ENCODE results near the gene PFAS.

Gene PFAS

GRCh38 chr17:8220783-8221662, 28.1 kb upstream of the PFAS start:
- Histone ChIP-seq H3K4me3 (ENCODE audit: low read depth, low read length, poor library complexity, severe bottlenecking) (peak overlapping the region; percentile 85), H3K4me1 (ENCODE audit: insufficient read depth, low read length, severe bottlenecking) (peaks cover 8% of the 10 kb centered on the region), H3K4me2 (ENCODE audit: low read length) (peak overlapping the region; percentile 81), H3K27me3 (ENCODE audit: insufficient read depth, low read length) (no peaks in the 10 kb centered on the region), H3K36me3 (ENCODE audit: insufficient read depth, low read length) (no peaks in the 10 kb centered on the region), H3K9me2 (ENCODE audit: low read depth, low read length) (no peaks in the 10 kb centered on the region), H4K20me1 (ENCODE audit: insufficient read depth, low read length) (no peaks in the 10 kb centered on the region), H3F3A (ENCODE audit: insufficient read depth, low read length) (no peaks in the 10 kb centered on the region; the same call in 1 of the 2 replicates), H3K79me2 (ENCODE audit: insufficient read depth, low read length) (no peaks in the 10 kb centered on the region), H3K9ac (ENCODE audit: low read length) (peak overlapping the region; percentile 97), H3K27ac (ENCODE audit: low read depth, low read length, poor library complexity, severe bottlenecking) (peak overlapping the region; percentile 97), H3K9me3 (ENCODE audit: low read length) (no peaks in the 10 kb centered on the region), H2AFZ (ENCODE audit: low read length) (peak overlapping the region; percentile 76; the same call in 1 of the 2 replicates)
- peak; percentile 10; the same call in 1 of the 2 replicates for TF ChIP-seq CTCF (IDR thresholded peaks at IDR 0.05; ENCODE audit: low read length)
- TF ChIP-seq EZH2 (IDR thresholded peaks at IDR 0.05; ENCODE audit: borderline replicate concordance, low read length), result no peak

- Histone ChIP-seq H3K9ac (ENCODE audit: low read length) (peak overlapping the region; percentile 97), H3K79me2 (ENCODE audit: insufficient read depth, low read length) (no peaks in the 10 kb centered on the region), H3K4me1 (ENCODE audit: insufficient read depth, low read length, severe bottlenecking) (peaks cover 14% of the 10 kb centered on the region), H3K9me2 (ENCODE audit: low read depth, low read length) (no peaks in the 10 kb centered on the region), H3K9me3 (ENCODE audit: low read length) (no peaks in the 10 kb centered on the region), H3F3A (ENCODE audit: insufficient read depth, low read length) (no peaks in the 10 kb centered on the region; the same call in 1 of the 2 replicates), H3K27ac (ENCODE audit: low read depth, low read length, poor library complexity, severe bottlenecking) (peak overlapping the region; percentile 97), H3K27me3 (ENCODE audit: insufficient read depth, low read length) (no peaks in the 10 kb centered on the region), H2AFZ (ENCODE audit: low read length) (0 out of 2 replicates have a peak overlapping the region, but pooled peaks have one; percentile 43), H3K36me3 (ENCODE audit: insufficient read depth, low read length) (0 out of 2 replicates have a peak, but pooled peaks cover 3% of the 10 kb centered on the region), H3K4me3 (ENCODE audit: low read depth, low read length, poor library complexity, severe bottlenecking) (peak overlapping the region; percentile 85), H4K20me1 (ENCODE audit: insufficient read depth, low read length) (no peaks in the 10 kb centered on the region), H3K4me2 (ENCODE audit: low read length) (peak overlapping the region; percentile 81)
- TF ChIP-seq CTCF (IDR thresholded peaks at IDR 0.05; ENCODE audit: low read length) (0 out of 2 replicates have a peak, but pooled peaks have one; percentile 16), EZH2 (IDR thresholded peaks at IDR 0.05; ENCODE audit: borderline replicate concordance, low read length) (no peak)
Measured at GRCh38 chr17:8221663-8222379, 27.3 kb upstream of the PFAS start.

- H3K36me3 ChIP-seq (ENCODE audit: insufficient read depth, low read length), result peaks cover 8% of the 10 kb centered on the region; the same call in 1 of the 2 replicates
- H3K9me2 ChIP-seq (ENCODE audit: low read depth, low read length), result no peaks in the 10 kb centered on the region
- H3K9ac ChIP-seq (ENCODE audit: low read length), result peak overlapping the region; percentile 97
- no peaks in the 10 kb centered on the region for H3K9me3 ChIP-seq (ENCODE audit: low read length)
- H3F3A ChIP-seq (ENCODE audit: insufficient read depth, low read length), result no peaks in the 10 kb centered on the region; the same call in 1 of the 2 replicates
- H4K20me1 ChIP-seq (ENCODE audit: insufficient read depth, low read length), result no peaks in the 10 kb centered on the region
- H3K4me1 ChIP-seq (ENCODE audit: insufficient read depth, low read length, severe bottlenecking), result peaks cover 14% of the 10 kb centered on the region
- TF ChIP-seq CTCF (IDR thresholded peaks at IDR 0.05; ENCODE audit: low read length) (no peak), EZH2 (IDR thresholded peaks at IDR 0.05; ENCODE audit: borderline replicate concordance, low read length) (no peak)
- H3K4me2 ChIP-seq (ENCODE audit: low read length), result peak overlapping the region; percentile 81
- peak overlapping the region; percentile 97 for H3K27ac ChIP-seq (ENCODE audit: low read depth, low read length, poor library complexity, severe bottlenecking)
- H3K79me2 ChIP-seq (ENCODE audit: insufficient read depth, low read length), result no peaks in the 10 kb centered on the region
- no peaks in the 10 kb centered on the region for H3K27me3 ChIP-seq (ENCODE audit: insufficient read depth, low read length)
- H2AFZ ChIP-seq (ENCODE audit: low read length), result no peak overlapping the region
- H3K4me3 ChIP-seq (ENCODE audit: low read depth, low read length, poor library complexity, severe bottlenecking), result peak overlapping the region; percentile 85
Measured at GRCh38 chr17:8222380-8222629, 26.8 kb upstream of the PFAS start.
